ENCODE measurements around the gene DENND4A. TPM values are rescaled to one million over a fixed set of nuclear protein-coding genes. Genes with fewer than 3 reads are reported as not detected.
A peak's percentile ranks its signal among the peaks of the same experiment; 100 is the strongest.

Gene DENND4A
- total RNA-seq, 6 experiments from 2014 or later, result 15.8 to 19.4 (median 17.1) TPM

GRCh38 chr15:65795663-65796216 lies 3.6 kb upstream of the DENND4A start:
- H3K27me3 Mint-ChIP-seq (ENCODE audit: insufficient read depth), result peaks cover 2% of the 10 kb centered on the region; the same call in 1 of the 2 replicates
- peak overlapping the region; percentile 72 for H3K27ac Mint-ChIP-seq
- no peak for DNase-seq

GRCh38 chr15:65793818-65794104 lies 1.7 kb upstream of the DENND4A start:
- Mint-ChIP-seq H3K4me3 (no peak overlapping the region), H3K27ac (no peak overlapping the region), H3K9me3 (no peaks in the 10 kb centered on the region), H3K36me3 (ENCODE audit: low read depth) (no peaks in the 10 kb centered on the region), H3K27me3 (ENCODE audit: insufficient read depth) (peaks cover 2% of the 10 kb centered on the region; the same call in 1 of the 2 replicates), H3K4me1 (ENCODE audit: low read depth) (peaks cover 60% of the 10 kb centered on the region)
- no peak for DNase-seq
- TF ChIP-seq CTCF (IDR thresholded peaks at IDR 0.05), result no peak

More at GRCh38 chr15:65795663-65796216, 3.6 kb upstream of the DENND4A start:
- Mint-ChIP-seq H3K4me1 (ENCODE audit: low read depth) (peaks cover 42% of the 10 kb centered on the region), H3K36me3 (ENCODE audit: low read depth) (no peaks in the 10 kb centered on the region), H3K9me3 (no peaks in the 10 kb centered on the region), H3K4me3 (no peak overlapping the region; the same call in 1 of the 2 replicates)
- TF ChIP-seq CTCF (IDR thresholded peaks at IDR 0.05), result no peak

- H3K4me1 Mint-ChIP-seq (ENCODE audit: low read depth), result peaks cover 61% of the 10 kb centered on the region
- peaks cover 2% of the 10 kb centered on the region; the same call in 1 of the 2 replicates for H3K27me3 Mint-ChIP-seq (ENCODE audit: insufficient read depth)
- no peak for DNase-seq
- peak overlapping the region; percentile 99 for H3K27ac Mint-ChIP-seq
- H3K9me3 Mint-ChIP-seq, result no peaks in the 10 kb centered on the region
- H3K4me3 Mint-ChIP-seq, result peak overlapping the region; percentile 95
- no peak for TF ChIP-seq CTCF (IDR thresholded peaks at IDR 0.05)
- no peaks in the 10 kb centered on the region for H3K36me3 Mint-ChIP-seq (ENCODE audit: low read depth)
Observed at GRCh38 chr15:65792988-65793817, 1.1 kb upstream of the DENND4A start.

- peak overlapping the region; percentile 95 for H3K4me3 Mint-ChIP-seq
- no peaks in the 10 kb centered on the region for H3K36me3 Mint-ChIP-seq (ENCODE audit: low read depth)
- no peak; the same call in 1 of the 2 replicates for TF ChIP-seq CTCF (IDR thresholded peaks at IDR 0.05)
- DNase-seq, result peak; percentile 9
- peak overlapping the region; percentile 99 for H3K27ac Mint-ChIP-seq
- peaks cover 59% of the 10 kb centered on the region for H3K4me1 Mint-ChIP-seq (ENCODE audit: low read depth)
- no peaks in the 10 kb centered on the region for H3K9me3 Mint-ChIP-seq
- H3K27me3 Mint-ChIP-seq (ENCODE audit: insufficient read depth), result peaks cover 2% of the 10 kb centered on the region; the same call in 1 of the 2 replicates
Observed at GRCh38 chr15:65791335-65792137, 557 bp downstream of the DENND4A start.

GRCh38 chr15:65790694-65791334 lies 1.3 kb downstream of the DENND4A start:
- peaks cover 55% of the 10 kb centered on the region for H3K4me1 Mint-ChIP-seq (ENCODE audit: low read depth)
- peaks cover 2% of the 10 kb centered on the region; the same call in 1 of the 2 replicates for H3K27me3 Mint-ChIP-seq (ENCODE audit: insufficient read depth)
- no peaks in the 10 kb centered on the region for H3K9me3 Mint-ChIP-seq
- no peak for DNase-seq
- peak overlapping the region; percentile 81 for H3K27ac Mint-ChIP-seq
- H3K36me3 Mint-ChIP-seq (ENCODE audit: low read depth), result no peaks in the 10 kb centered on the region
- H3K4me3 Mint-ChIP-seq, result peak overlapping the region; percentile 95
- TF ChIP-seq CTCF (IDR thresholded peaks at IDR 0.05), result no peak; the same call in 1 of the 2 replicates

All from HFFc6 (cell line).